Gastrocnemius medialis (tissue), 4 donors: ENCODE results near the gene ROGDI. TPM values are rescaled to one million over a fixed set of nuclear protein-coding genes. Genes with fewer than 3 reads are reported as not detected.
"Not testable (repeated sequence)": the region's sequence is repeated elsewhere in the genome, so short reads cannot be mapped to it uniquely, and the experiment has no call there.

Experiments used
- ATAC-seq, 2 donors: fragments of 150-250 bp; one replicate each; pipeline ENCODE4 v1.9.1; 2016
- DNase-seq, 2 donors: peaks; one replicate each; pipeline ENCODE4 v3.0.0-alpha.2; 2019
- H3K27ac ChIP-seq, 4 donors: fragments of 200-600 bp; sonication (generic); 1 replicate in 1 of 4; 2 replicates in 3 of 4; pipeline ENCODE4 v1.5.1; 2016 to 2018; ENCODE audit warnings: mild to moderate bottlenecking in 2 of 4, moderate library complexity in 1 of 4
- H3K27me3 ChIP-seq, 3 donors: fragments of 200-600 bp; sonication (generic) in 2 of 3; 1 replicate in 1 of 3; 2 replicates in 2 of 3; pipeline versions ENCODE4 v1.5.1 to v1.6.0; 2016 to 2019; ENCODE audit warnings: mild to moderate bottlenecking in 1 of 3, moderate library complexity in 1 of 3
- H3K36me3 ChIP-seq, 2 donors: fragments of 200-600 bp; sonication (generic) in 1 of 2; one replicate each; pipeline ENCODE4 v1.5.1; 2017 to 2018
- H3K4me1 ChIP-seq, 2 donors: fragments of 200-600 bp; sonication (generic) in 1 of 2; one replicate each; pipeline ENCODE4 v1.5.1; 2016 to 2017; ENCODE audit warnings: mild to moderate bottlenecking in 2 of 2
- H3K4me3 ChIP-seq, 4 donors: fragments of 200-600 bp; sonication (generic) in 3 of 4; 1 replicate in 1 of 4; 2 replicates in 3 of 4; pipeline ENCODE4 v1.5.1; 2016 to 2019; ENCODE audit warnings: mild to moderate bottlenecking in 2 of 4
- H3K9me3 ChIP-seq, 3 donors: fragments of 200-600 bp; sonication (generic) in 2 of 3; 1 replicate in 1 of 3; 2 replicates in 2 of 3; pipeline ENCODE4 v1.5.1; 2016 to 2019
- POLR2A ChIP-seq, 2 donors: fragments of 450-650 bp; IDR thresholded peaks; one replicate each; pipeline ENCODE4 v1.6.1; 2017; ENCODE audit warnings: antibody characterized with exemption in 2 of 2, mild to moderate bottlenecking in 2 of 2, moderate library complexity in 2 of 2
- in situ Hi-C, 4 donors: fragments of 200-750 bp; cut with MboI; loops; one replicate each; pipeline versions ENCODE4 v1.15.0 to v1.8.0; 2017; ENCODE audit warnings: low sequenced_read_pairs in 4 of 4
- intact Hi-C: fragments of 100-400 bp; cut with DNase I; formaldehyde crosslinking; loops from one replicate; pipeline ENCODE4 v1.15.1; 2023; ENCODE audit warnings: low total_unique reads
- total RNA-seq, 4 donors: library from RNA; depleted of rRNA; stranded (reverse); fragments of >200 nt; gene quantifications; one replicate each; pipeline versions ENCODE4 v1.1.0 to v1.2.3, GENCODE V29; 2016
- TF ChIP-seq, protein P1 (sequence below), 5 experiments: fragments of 450-650 bp in 3 of 5; fragments of 200-600 bp in 2 of 5; sonication (generic) in 2 of 5; IDR thresholded peaks in 4 of 5; conservative IDR thresholded peaks in 1 of 5; 1 replicate in 4 of 5; 2 replicates in 1 of 5; pipeline ENCODE4 v1.5.1; 2016 to 2019; ENCODE audit warnings: antibody characterized with exemption in 5 of 5, mild to moderate bottlenecking in 3 of 5, moderate library complexity in 3 of 5

The ROGDI gene
- total RNA-seq, 4 donors from 2014 or later, result 11.6 to 31.1 (median 26.0) TPM

DNA sequence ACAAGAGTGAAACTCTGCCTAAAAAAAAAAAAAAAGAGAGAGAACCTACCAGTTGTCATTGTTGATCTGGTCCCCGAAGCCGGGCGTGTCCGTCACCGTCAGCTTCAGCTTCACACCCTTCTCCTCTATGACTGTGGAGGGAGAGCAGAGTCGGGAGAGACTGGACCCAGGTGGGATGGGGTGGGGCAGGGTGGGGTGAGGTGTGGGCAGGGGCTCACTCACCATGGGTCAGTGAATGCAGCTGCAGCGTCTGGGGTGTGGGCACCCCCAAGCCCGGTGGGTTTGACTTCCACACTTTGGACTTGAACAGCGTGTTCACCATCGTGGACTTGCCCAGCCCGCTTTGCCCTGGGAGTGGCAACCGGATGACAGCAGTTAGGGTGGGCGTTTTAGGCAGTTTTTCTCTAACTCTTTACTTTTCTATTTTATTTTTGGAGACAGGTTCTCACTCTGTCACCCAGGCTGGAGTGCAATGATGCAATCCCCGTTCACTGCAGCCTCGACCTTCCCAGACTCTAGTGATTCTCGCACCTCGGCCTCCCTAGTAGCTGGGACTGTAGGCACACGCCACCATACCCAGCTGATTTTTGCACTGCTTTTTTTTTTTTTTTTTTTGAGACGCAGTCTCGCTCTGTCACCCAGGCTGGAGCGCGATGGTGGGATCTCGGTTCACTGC lies 16.5 kb downstream of the ROGDI start:
- Histone ChIP-seq H3K4me3 (no peak overlapping the region), H3K4me1 (no peaks in the 10 kb centered on the region), H3K27ac (no peak overlapping the region), H3K27me3 (no peaks in the 10 kb centered on the region), H3K36me3 (no peaks in the 10 kb centered on the region), H3K9me3 (no peaks in the 10 kb centered on the region)
- no peak for DNase-seq
- in situ Hi-C loops, result no loop called here
- ATAC-seq, result no peak
- TF ChIP-seq POLR2A (IDR thresholded peaks at IDR 0.05), result no peak
- TF ChIP-seq, protein P1, sequence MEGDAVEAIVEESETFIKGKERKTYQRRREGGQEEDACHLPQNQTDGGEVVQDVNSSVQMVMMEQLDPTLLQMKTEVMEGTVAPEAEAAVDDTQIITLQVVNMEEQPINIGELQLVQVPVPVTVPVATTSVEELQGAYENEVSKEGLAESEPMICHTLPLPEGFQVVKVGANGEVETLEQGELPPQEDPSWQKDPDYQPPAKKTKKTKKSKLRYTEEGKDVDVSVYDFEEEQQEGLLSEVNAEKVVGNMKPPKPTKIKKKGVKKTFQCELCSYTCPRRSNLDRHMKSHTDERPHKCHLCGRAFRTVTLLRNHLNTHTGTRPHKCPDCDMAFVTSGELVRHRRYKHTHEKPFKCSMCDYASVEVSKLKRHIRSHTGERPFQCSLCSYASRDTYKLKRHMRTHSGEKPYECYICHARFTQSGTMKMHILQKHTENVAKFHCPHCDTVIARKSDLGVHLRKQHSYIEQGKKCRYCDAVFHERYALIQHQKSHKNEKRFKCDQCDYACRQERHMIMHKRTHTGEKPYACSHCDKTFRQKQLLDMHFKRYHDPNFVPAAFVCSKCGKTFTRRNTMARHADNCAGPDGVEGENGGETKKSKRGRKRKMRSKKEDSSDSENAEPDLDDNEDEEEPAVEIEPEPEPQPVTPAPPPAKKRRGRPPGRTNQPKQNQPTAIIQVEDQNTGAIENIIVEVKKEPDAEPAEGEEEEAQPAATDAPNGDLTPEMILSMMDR (IDR thresholded peaks at IDR 0.05 in 4 of 5, conservative IDR thresholded peaks at IDR 0.05 in 1 of 5), result no peak
- intact Hi-C loops, result no loop called here

DNA sequence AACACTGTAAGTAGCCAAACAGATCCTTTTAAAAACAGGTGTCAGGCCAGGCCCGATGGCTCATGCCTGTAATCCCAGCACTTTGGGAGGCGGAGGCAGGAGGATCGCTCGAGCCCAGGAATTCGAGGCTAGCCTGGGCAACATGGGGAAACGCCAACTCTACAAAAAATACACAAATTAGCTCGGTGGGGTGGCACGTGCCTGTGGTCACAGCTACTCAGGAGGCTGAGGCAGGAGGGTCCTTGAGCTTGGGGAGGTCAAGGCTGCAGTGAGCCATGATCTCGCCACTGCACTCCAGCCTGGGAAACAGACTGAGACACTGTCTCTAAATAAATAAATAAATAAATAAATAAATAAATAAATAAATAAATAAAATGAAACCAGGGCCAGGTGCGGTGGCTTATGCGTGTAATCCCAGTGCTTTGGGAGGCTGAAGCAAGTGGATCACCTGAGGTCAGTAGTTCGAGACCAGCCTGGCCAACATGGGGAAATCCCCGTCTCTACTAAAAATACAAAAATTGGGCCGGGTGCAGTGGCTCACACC lies 17.9 kb downstream of the ROGDI start:
- ATAC-seq, H3K27ac ChIP-seq, intact Hi-C loops, H3K4me3 ChIP-seq, H3K4me1 ChIP-seq, H3K27me3 ChIP-seq, H3K36me3 ChIP-seq, in situ Hi-C loops, H3K9me3 ChIP-seq, DNase-seq: not testable (repeated sequence)

DNA sequence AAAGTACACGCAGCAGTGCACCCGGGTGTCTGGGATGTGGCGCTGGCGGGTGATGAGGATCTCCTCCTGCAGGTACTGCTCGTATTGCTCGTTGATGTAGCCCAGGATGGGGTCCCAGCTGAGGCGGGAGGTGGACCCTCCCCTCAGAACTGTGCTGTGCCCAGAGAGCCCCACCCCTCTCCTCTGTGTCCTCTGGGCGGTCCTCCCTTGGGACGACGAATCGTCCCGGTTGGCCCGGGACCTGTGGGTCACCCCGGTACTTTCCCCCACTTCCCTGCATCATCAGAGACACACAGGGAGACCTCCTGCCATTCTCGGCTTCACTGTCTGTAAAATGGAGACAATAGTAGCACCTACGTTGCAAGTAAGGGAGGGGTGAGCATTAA lies 18.5 kb downstream of the ROGDI start:
- in situ Hi-C loops, result no loop called here
- no peak for DNase-seq
- intact Hi-C loops, result no loop called here

DNA sequence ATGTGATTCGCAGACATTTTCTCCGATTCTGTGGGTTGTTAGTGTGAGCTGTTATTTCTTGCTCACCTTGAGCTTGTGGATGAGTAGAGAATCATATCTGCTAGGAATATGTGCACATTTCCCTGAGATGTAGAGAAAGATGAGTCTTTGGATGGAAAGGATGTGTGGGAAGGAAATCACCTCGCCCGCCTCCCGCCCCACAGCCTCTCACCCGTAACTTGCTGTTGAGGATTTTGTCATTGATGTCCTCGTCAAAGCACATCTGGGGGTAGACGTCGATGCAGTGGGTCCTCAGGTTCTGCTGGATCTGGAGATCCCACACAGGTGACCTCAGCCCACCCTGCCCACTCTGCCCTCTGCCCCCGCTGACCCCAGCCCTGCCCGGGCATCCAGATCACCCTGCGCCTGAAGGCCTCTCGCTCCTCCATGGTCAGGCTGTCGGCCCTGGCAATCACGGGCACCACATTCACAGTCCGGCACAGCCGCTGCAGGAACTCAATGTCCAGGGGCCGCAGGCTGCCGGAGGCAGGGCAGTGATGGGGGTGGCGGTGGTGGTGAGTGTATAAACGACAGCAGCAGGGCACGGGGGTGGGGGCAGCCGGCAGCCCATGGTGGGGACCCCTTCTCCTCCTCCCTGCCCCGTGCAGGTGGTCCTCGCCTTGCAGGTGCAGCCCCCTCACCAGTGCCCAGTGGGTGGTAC lies 19.0 kb downstream of the ROGDI start:
- in situ Hi-C loops, result no loop called here
- DNase-seq, result no peak
- TF ChIP-seq POLR2A (IDR thresholded peaks at IDR 0.05), result no peak
- TF ChIP-seq, protein P1 (IDR thresholded peaks at IDR 0.05 in 4 of 5, conservative IDR thresholded peaks at IDR 0.05 in 1 of 5), result no peak
- no peaks in the 10 kb centered on the region for H3K4me1 ChIP-seq
- no peak overlapping the region for H3K4me3 ChIP-seq
- no peaks in the 10 kb centered on the region for H3K27me3 ChIP-seq
- no peaks in the 10 kb centered on the region for H3K9me3 ChIP-seq
- H3K27ac ChIP-seq, result no peak overlapping the region
- intact Hi-C loops, result no loop called here
- ATAC-seq, result no peak
- H3K36me3 ChIP-seq, result no peaks in the 10 kb centered on the region

More for the DNA sequence above, 18.5 kb downstream of the ROGDI start:
- Histone ChIP-seq H3K4me3 (no peak overlapping the region), H3K27ac (no peak overlapping the region), H3K27me3 (no peaks in the 10 kb centered on the region), H3K4me1 (no peaks in the 10 kb centered on the region), H3K9me3 (no peaks in the 10 kb centered on the region), H3K36me3 (no peaks in the 10 kb centered on the region)
- no peak for ATAC-seq
- TF ChIP-seq, protein P1 (IDR thresholded peaks at IDR 0.05 in 4 of 5, conservative IDR thresholded peaks at IDR 0.05 in 1 of 5), result no peak
- no peak for TF ChIP-seq POLR2A (IDR thresholded peaks at IDR 0.05)

DNA sequence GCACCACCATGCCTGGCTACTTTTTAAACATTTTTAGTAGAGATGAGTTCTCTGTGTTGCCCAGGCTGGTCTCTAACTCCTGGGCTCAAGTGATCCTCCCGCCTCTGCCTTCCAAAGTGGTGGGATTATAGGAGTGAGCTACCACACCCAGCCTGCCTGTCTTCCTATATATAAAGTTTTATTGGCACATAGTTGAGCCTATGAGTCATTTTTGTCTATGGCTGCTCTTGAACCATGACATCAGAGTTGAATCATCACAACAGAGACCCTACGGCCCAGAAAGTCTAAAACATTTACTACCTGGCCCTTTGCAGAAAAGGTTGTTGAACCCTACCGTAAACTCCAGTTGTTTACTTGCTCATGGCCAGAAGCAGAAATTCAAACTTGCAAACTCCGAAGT lies 22.2 kb downstream of the ROGDI start:
- in situ Hi-C loops, result no loop called here

More for the DNA sequence above, 22.2 kb downstream of the ROGDI start:
- Histone ChIP-seq H3K4me1 (no peaks in the 10 kb centered on the region), H3K36me3 (no peaks in the 10 kb centered on the region), H3K4me3 (no peak overlapping the region), H3K27me3 (no peaks in the 10 kb centered on the region), H3K27ac (no peak overlapping the region), H3K9me3 (no peaks in the 10 kb centered on the region)
- no peak for DNase-seq
- TF ChIP-seq POLR2A (IDR thresholded peaks at IDR 0.05), result no peak
- TF ChIP-seq, protein P1 (IDR thresholded peaks at IDR 0.05 in 4 of 5, conservative IDR thresholded peaks at IDR 0.05 in 1 of 5), result no peak
- no peak for ATAC-seq
- intact Hi-C loops, result no loop called here
